GM10266 (cell line): ENCODE results near the gene FGF11.

Experiments
- DNase-seq: peaks from one replicate; pipeline ENCODE4 v3.0.0; 2012; ENCODE audit errors: extremely low spot score
- CTCF ChIP-seq: IDR thresholded peaks from 2 replicates; pipeline ENCODE4 v1.5.1; 2012; ENCODE audit warnings: mild to moderate bottlenecking, low read depth; ENCODE audit not compliant: control insufficient read depth, insufficient read depth; ENCODE audit errors: missing control alignments

Gene FGF11

GRCh38 chr17:7483255-7484066 lies 44.1 kb downstream of the FGF11 start:
- TF ChIP-seq CTCF = peak; percentile 15
- DNase-seq = peak; percentile 93

- TF ChIP-seq CTCF = no peak
- peak; percentile 97 for DNase-seq
Measured at GRCh38 chr17:7484067-7484918, 45.0 kb downstream of the FGF11 start, which contains the start of gene POLR2A. TSS of gene POLR2A (plus strand) at chr17:7484366.

- DNase-seq = no peak
- TF ChIP-seq CTCF = no peak
Measured at GRCh38 chr17:7484919-7485377, 45.6 kb downstream of the FGF11 start.

GRCh38 chr17:7486181-7486580 lies 46.9 kb downstream of the FGF11 start:
- no peak for DNase-seq
- TF ChIP-seq CTCF = no peak

GRCh38 chr17:7490144-7490543 lies 50.8 kb downstream of the FGF11 start:
- no peak for TF ChIP-seq CTCF

GRCh38 chr17:7491583-7491982 lies 52.3 kb downstream of the FGF11 start:
- no peak for TF ChIP-seq CTCF
- DNase-seq = no peak

More at GRCh38 chr17:7490144-7490543, 50.8 kb downstream of the FGF11 start:
- no peak for DNase-seq

- no peak for DNase-seq
- no peak for TF ChIP-seq CTCF
Measured at GRCh38 chr17:7493941-7494340, 54.6 kb downstream of the FGF11 start.
